Measurements from ENCODE around the gene ZNF664. TPM values are rescaled to one million over a fixed set of nuclear protein-coding genes. Genes with fewer than 3 reads are reported as not detected.

ZNF664 gene
- total RNA-seq, 2 experiments from 2014 or later = 13.4 to 19.0 TPM

DNA sequence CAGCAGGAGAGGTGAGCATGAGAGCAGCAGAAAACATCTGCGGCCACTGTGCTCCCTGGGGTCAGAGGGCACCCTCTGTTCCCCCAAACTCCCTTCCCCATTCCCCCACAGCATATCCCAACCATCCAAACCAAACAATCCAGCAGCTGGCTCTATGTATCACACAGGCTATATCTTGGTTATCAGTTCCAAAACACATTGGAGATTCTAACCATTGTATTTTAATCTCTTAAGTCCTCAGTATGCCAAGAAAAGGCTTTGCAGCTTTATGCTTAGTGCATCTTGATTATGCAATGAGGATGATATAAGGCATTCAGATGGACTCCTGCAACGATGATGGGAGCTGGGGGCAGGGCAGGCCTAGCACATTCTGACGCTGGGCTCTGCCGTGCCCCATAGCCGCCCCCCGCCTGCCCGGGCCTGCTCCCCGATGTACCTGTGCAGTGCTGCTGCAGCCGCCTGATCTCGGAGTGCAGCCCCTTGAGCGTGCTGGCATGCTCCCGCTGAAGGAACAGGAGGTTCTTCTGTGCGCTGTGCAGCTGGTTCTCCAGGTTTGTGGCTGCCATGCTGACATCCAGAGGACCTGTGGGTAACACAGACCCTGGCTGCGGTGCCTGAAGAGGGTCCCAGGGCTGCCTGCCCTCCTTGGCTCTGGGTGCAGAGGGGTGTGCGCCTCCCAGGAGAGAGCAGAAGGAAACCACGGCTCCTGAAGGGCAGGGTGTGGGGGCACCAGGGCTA is 29.9 kb upstream of the ZNF664 start:
- H3K36me3 ChIP-seq (ENCODE audit: insufficient read depth, low read length) = peaks cover 36% of the 10 kb centered on the region
- CTCF ChIA-PET = no interaction called here

DNA sequence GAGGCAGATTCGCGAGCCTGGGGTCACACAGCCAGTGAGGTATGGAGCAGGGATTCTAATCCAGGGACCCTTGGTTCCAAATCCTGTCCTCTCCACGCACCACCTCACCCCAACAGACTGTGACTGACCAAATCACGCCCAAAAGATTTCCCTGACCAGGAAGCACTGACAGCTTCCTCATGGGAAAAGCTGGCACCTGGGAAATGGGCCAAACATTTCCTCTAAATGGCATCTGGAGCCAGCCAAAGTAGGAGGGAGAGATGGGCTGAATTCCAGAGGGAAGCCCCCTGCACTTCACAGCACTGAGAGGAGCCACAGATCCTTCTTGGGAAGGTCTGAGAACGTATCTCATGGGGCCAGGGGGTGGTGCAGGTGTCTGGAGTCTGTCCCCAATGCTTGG is 29.2 kb upstream of the ZNF664 start:
- DNase-seq (no peak), ATAC-seq (ENCODE audit: poor library complexity) (no peak)
- H3K9me3 Mint-ChIP-seq = no peaks in the 10 kb centered on the region
- intact Hi-C loops (cut with DNase I, micrococcal nuclease) = no loop called here
- Histone ChIP-seq H3K27ac (ENCODE audit: low read depth in 1 of 2, low read length in 2 of 2) (no peak overlapping the region), H3K9me3 (ENCODE audit: control insufficient read depth in 1 of 2, insufficient read depth in 1 of 2, low read length in 2 of 2) (peaks cover 5% of the 10 kb centered on the region in 2 experiments), H3K36me3 (ENCODE audit: insufficient read depth, low read length) (peaks cover 37% of the 10 kb centered on the region), H3K4me3 (ENCODE audit: low read length) (no peak overlapping the region), H3K4me1 (ENCODE audit: insufficient read depth, low read length) (peaks cover 4% of the 10 kb centered on the region), H3K27me3 (ENCODE audit: control insufficient read depth in 1 of 2, insufficient read depth in 2 of 2, low read length in 2 of 2) (no peaks in the 10 kb centered on the region)
- CTCF ChIA-PET = no interaction called here
- peaks cover 10% of the 10 kb centered on the region for H3K4me1 Mint-ChIP-seq (ENCODE audit: low read depth)
- POLR2A ChIA-PET = no interaction called here
- H3K27me3 Mint-ChIP-seq = no peaks in the 10 kb centered on the region
- H3K27ac Mint-ChIP-seq = no peak overlapping the region
- H3K4me3 Mint-ChIP-seq = no peak overlapping the region
- TF ChIP-seq, protein P1, sequence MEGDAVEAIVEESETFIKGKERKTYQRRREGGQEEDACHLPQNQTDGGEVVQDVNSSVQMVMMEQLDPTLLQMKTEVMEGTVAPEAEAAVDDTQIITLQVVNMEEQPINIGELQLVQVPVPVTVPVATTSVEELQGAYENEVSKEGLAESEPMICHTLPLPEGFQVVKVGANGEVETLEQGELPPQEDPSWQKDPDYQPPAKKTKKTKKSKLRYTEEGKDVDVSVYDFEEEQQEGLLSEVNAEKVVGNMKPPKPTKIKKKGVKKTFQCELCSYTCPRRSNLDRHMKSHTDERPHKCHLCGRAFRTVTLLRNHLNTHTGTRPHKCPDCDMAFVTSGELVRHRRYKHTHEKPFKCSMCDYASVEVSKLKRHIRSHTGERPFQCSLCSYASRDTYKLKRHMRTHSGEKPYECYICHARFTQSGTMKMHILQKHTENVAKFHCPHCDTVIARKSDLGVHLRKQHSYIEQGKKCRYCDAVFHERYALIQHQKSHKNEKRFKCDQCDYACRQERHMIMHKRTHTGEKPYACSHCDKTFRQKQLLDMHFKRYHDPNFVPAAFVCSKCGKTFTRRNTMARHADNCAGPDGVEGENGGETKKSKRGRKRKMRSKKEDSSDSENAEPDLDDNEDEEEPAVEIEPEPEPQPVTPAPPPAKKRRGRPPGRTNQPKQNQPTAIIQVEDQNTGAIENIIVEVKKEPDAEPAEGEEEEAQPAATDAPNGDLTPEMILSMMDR (IDR thresholded peaks at IDR 0.05) = no peak
- peaks cover 40% of the 10 kb centered on the region for H3K36me3 Mint-ChIP-seq (ENCODE audit: low read depth)

More for the DNA sequence above, 29.9 kb upstream of the ZNF664 start:
- H3K4me3 Mint-ChIP-seq = no peak overlapping the region
- H3K36me3 Mint-ChIP-seq (ENCODE audit: low read depth) = peaks cover 45% of the 10 kb centered on the region
- ATAC-seq (ENCODE audit: poor library complexity) (no peak), DNase-seq (no peak)
- Histone ChIP-seq H3K4me1 (ENCODE audit: insufficient read depth, low read length) (peaks cover 11% of the 10 kb centered on the region), H3K4me3 (ENCODE audit: low read length) (no peak overlapping the region), H3K9me3 (ENCODE audit: control insufficient read depth in 1 of 2, insufficient read depth in 1 of 2, low read length in 2 of 2) (peaks cover 5% of the 10 kb centered on the region in 2 experiments), H3K27me3 (ENCODE audit: control insufficient read depth in 1 of 2, insufficient read depth in 2 of 2, low read length in 2 of 2) (no peaks in the 10 kb centered on the region), H3K27ac (ENCODE audit: low read depth in 1 of 2, low read length in 2 of 2) (no peak overlapping the region)
- no peaks in the 10 kb centered on the region for H3K27me3 Mint-ChIP-seq
- no peaks in the 10 kb centered on the region for H3K9me3 Mint-ChIP-seq
- intact Hi-C loops (cut with DNase I, micrococcal nuclease) = no loop called here
- POLR2A ChIA-PET = no interaction called here
- TF ChIP-seq, protein P1 (IDR thresholded peaks at IDR 0.05) = no peak
- H3K4me1 Mint-ChIP-seq (ENCODE audit: low read depth) = peaks cover 17% of the 10 kb centered on the region
- H3K27ac Mint-ChIP-seq = no peak overlapping the region

DNA sequence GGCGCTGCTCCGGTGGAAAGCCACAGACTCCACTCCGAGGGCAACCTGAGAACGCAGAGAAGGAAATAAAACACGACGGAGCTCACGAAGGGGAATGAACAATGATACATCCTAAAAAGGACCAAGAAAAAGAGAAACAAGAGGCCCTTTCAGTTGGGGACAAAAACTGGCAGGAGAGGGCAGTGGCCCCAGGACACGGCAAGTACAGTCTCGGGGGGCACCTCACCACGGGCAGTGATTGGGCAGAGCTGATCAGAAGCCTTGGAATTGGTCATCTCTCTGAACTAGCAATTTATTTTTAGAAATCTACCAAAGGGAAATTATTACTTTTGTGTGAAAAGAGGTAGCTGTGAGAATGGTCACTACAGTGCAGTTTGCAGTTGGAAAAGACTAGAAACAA is 28.3 kb upstream of the ZNF664 start:
- no peak overlapping the region for H3K4me3 ChIP-seq (ENCODE audit: low read length)
- Mint-ChIP-seq H3K4me1 (ENCODE audit: low read depth) (peaks cover 4% of the 10 kb centered on the region), H3K9me3 (no peaks in the 10 kb centered on the region), H3K4me3 (no peak overlapping the region), H3K27ac (peak overlapping the region; percentile 56), H3K27me3 (no peaks in the 10 kb centered on the region), H3K36me3 (ENCODE audit: low read depth) (peaks cover 40% of the 10 kb centered on the region)
- peaks cover 5% of the 10 kb centered on the region in 2 experiments for H3K9me3 ChIP-seq (ENCODE audit: control insufficient read depth in 1 of 2, insufficient read depth in 1 of 2, low read length in 2 of 2)
- ChIA-PET POLR2A (no interaction called here), CTCF (no interaction called here)
- no peaks in the 10 kb centered on the region for H3K4me1 ChIP-seq (ENCODE audit: insufficient read depth, low read length)
- ATAC-seq (ENCODE audit: poor library complexity) (no peak), DNase-seq (no peak)
- intact Hi-C loops (cut with DNase I, micrococcal nuclease) = no loop called here
- peaks cover 39% of the 10 kb centered on the region for H3K36me3 ChIP-seq (ENCODE audit: insufficient read depth, low read length)
- TF ChIP-seq, protein P1 (IDR thresholded peaks at IDR 0.05) = no peak
- H3K27me3 ChIP-seq (ENCODE audit: control insufficient read depth in 1 of 2, insufficient read depth in 2 of 2, low read length in 2 of 2) = no peaks in the 10 kb centered on the region
- H3K27ac ChIP-seq (ENCODE audit: low read depth in 1 of 2, low read length in 2 of 2) = no peak overlapping the region

All from CD4-positive, alpha-beta T cell (primary cell).